RWPE2 (cell line): ENCODE measurements around the gene ZNF155.
A peak's percentile ranks its signal among the peaks of the same experiment; 100 is the strongest.

Experiments used
- ATAC-seq: fragments of 200-7000 bp; cut with Tn5 transposase; 3 replicates; pipeline ENCODE4 v1.9.1; 2021; ENCODE audit warnings: low read depth
- DNase-seq: peaks from one replicate; pipeline ENCODE4 v3.0.0-alpha.2; 2020; ENCODE audit warnings: low spot score
- H3K27ac ChIP-seq: fragments of 450-650 bp; 2 replicates; pipeline ENCODE4 v1.5.1; 2017; ENCODE audit warnings: mild to moderate bottlenecking; ENCODE audit not compliant: poor library complexity, severe bottlenecking
- H3K27me3 ChIP-seq: fragments of 250-450 bp; sonication (Bioruptor Pico); 2 replicates; pipeline ENCODE4 v1.5.1; 2021; ENCODE audit warnings: mild to moderate bottlenecking, moderate library complexity; ENCODE audit not compliant: insufficient read depth, poor library complexity, severe bottlenecking
- H3K36me3 ChIP-seq: fragments of 250-450 bp; sonication (Bioruptor Pico); 2 replicates; pipeline ENCODE4 v1.5.1; 2020; ENCODE audit warnings: low read depth, mild to moderate bottlenecking, moderate library complexity
- H3K4me1 ChIP-seq: fragments of 250-450 bp; sonication (Bioruptor Pico); 2 replicates; pipeline ENCODE4 v1.5.1; 2021; ENCODE audit warnings: mild to moderate bottlenecking, moderate library complexity; ENCODE audit not compliant: insufficient read depth, poor library complexity, severe bottlenecking
- H3K4me3 ChIP-seq: fragments of 250-450 bp; sonication (Bioruptor Pico); 2 replicates; pipeline ENCODE4 v1.5.1; 2021; ENCODE audit warnings: mild to moderate bottlenecking, moderate library complexity; ENCODE audit not compliant: severe bottlenecking
- H3K9me3 ChIP-seq: fragments of 250-450 bp; sonication (Bioruptor Pico); 2 replicates; pipeline ENCODE4 v1.5.1; 2021; ENCODE audit warnings: mild to moderate bottlenecking, moderate library complexity; ENCODE audit not compliant: severe bottlenecking
- CTCF ChIP-seq: fragments of 450-650 bp; IDR thresholded peaks from one replicate; pipeline ENCODE4 v1.5.1; 2017; ENCODE audit warnings: mild to moderate bottlenecking, moderate library complexity; ENCODE audit not compliant: poor library complexity, severe bottlenecking

ZNF155 gene

GRCh38 chr19:43957891-43958290, 26.1 kb upstream of the ZNF155 start:
- no peak overlapping the region for H3K4me3 ChIP-seq
- DNase-seq (no peak), ATAC-seq (no peak)
- H3K4me1 ChIP-seq, result no peaks in the 10 kb centered on the region
- TF ChIP-seq CTCF, result no peak
- H3K27me3 ChIP-seq, result no peaks in the 10 kb centered on the region
- H3K36me3 ChIP-seq, result peaks cover 5% of the 10 kb centered on the region; the same call in 1 of the 2 replicates
- H3K9me3 ChIP-seq, result peaks cover 3% of the 10 kb centered on the region
- no peak overlapping the region for H3K27ac ChIP-seq

- no peak overlapping the region for H3K27ac ChIP-seq
- TF ChIP-seq CTCF, result no peak
- DNase-seq (no peak), ATAC-seq (no peak)
- H3K9me3 ChIP-seq, result peaks cover 5% of the 10 kb centered on the region
- peaks cover 27% of the 10 kb centered on the region for H3K36me3 ChIP-seq
- no peak overlapping the region for H3K4me3 ChIP-seq
- no peaks in the 10 kb centered on the region for H3K4me1 ChIP-seq
- H3K27me3 ChIP-seq, result no peaks in the 10 kb centered on the region
Observed at GRCh38 chr19:43960411-43960810, 23.6 kb upstream of the ZNF155 start.

- Histone ChIP-seq H3K4me3 (no peak overlapping the region), H3K9me3 (peaks cover 34% of the 10 kb centered on the region), H3K4me1 (no peaks in the 10 kb centered on the region), H3K27ac (no peak overlapping the region), H3K27me3 (no peaks in the 10 kb centered on the region), H3K36me3 (peaks cover 59% of the 10 kb centered on the region)
- DNase-seq, result no peak
- no peak for TF ChIP-seq CTCF
- ATAC-seq, result no peak
Observed at GRCh38 chr19:43966079-43966694, 17.8 kb upstream of the ZNF155 start.

- ATAC-seq (no peak), DNase-seq (no peak)
- Histone ChIP-seq H3K27me3 (no peaks in the 10 kb centered on the region), H3K4me1 (no peaks in the 10 kb centered on the region), H3K36me3 (no peaks in the 10 kb centered on the region), H3K4me3 (no peak overlapping the region), H3K27ac (no peak overlapping the region), H3K9me3 (peaks cover 27% of the 10 kb centered on the region)
- no peak for TF ChIP-seq CTCF
Observed at GRCh38 chr19:43976732-43977131, 7.3 kb upstream of the ZNF155 start.

- DNase-seq (no peak), ATAC-seq (no peak)
- Histone ChIP-seq H3K4me3 (peak overlapping the region; percentile 69), H3K27ac (no peak overlapping the region), H3K9me3 (no peaks in the 10 kb centered on the region), H3K27me3 (no peaks in the 10 kb centered on the region), H3K4me1 (no peaks in the 10 kb centered on the region), H3K36me3 (peaks cover 5% of the 10 kb centered on the region)
- no peak for TF ChIP-seq CTCF
Observed at GRCh38 chr19:43983544-43983911, 460 bp upstream of the ZNF155 start.
